ENCODE results near the gene ZNF3. TPM values are rescaled to one million over a fixed set of nuclear protein-coding genes. Genes with fewer than 3 reads are reported as not detected.

The ZNF3 gene
- total RNA-seq, 1 experiment from 2014 or later, result 32.9 TPM

DNA sequence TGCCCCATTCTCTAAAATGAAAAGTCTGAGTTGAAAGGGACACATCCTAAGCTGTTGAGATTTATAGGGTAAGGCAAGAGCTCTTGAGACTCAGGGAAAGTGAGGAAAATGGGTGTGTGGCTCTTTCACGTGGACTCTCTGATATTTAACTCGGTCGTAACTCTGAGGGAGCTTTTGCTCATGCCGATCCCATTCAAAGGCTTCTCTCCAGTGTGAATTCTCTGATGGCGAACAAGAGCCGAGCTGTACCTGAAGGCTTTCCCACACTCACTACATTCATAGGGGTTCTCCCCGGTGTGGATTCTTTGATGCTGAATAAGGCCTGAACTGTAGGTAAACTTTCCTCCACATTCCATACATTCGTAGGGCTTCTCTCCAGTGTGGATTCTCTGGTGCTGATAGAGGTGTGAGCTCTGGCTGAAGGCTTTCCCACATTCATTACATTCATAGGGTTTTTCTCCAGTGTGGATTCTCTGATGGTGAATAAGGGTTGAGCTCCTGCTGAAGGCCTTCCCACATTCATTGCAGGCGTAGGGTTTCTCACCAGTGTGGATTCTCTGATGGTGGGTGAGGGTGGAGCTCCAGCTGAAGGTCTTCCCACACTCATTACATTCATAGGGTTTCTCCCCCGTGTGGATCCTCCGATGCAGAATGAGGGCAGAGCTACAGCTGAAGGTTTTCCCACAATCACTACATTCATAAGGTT, 10.4 kb downstream of the ZNF3 start:
- in situ Hi-C loops (cut with HindIII; ENCODE audit: low pct_unique_long_range_greater_than_20kb, low sequenced_read_pairs) (no loop called here), intact Hi-C loops (cut with micrococcal nuclease; ENCODE audit: unreplicated experiment) (no loop called here)
- peaks cover 55% of the 10 kb centered on the region for H3K9me3 ChIP-seq (ENCODE audit: control insufficient read depth, insufficient read depth, low read depth, low read length)
- DNase-seq (ENCODE audit: low read depth, low spot score), result no peak
- ChIA-PET CTCF (no interaction called here), POLR2A (interaction anchor here (0.6 kb wide), 1 partner anchor 70 kb away, joined by 14 read pairs; no protein-coding TSS in a partner anchor)
- H3K4me3 ChIP-seq (ENCODE audit: low read depth in 2 of 2, low read length in 2 of 2), result no peak overlapping the region
- TF ChIP-seq, protein P1, sequence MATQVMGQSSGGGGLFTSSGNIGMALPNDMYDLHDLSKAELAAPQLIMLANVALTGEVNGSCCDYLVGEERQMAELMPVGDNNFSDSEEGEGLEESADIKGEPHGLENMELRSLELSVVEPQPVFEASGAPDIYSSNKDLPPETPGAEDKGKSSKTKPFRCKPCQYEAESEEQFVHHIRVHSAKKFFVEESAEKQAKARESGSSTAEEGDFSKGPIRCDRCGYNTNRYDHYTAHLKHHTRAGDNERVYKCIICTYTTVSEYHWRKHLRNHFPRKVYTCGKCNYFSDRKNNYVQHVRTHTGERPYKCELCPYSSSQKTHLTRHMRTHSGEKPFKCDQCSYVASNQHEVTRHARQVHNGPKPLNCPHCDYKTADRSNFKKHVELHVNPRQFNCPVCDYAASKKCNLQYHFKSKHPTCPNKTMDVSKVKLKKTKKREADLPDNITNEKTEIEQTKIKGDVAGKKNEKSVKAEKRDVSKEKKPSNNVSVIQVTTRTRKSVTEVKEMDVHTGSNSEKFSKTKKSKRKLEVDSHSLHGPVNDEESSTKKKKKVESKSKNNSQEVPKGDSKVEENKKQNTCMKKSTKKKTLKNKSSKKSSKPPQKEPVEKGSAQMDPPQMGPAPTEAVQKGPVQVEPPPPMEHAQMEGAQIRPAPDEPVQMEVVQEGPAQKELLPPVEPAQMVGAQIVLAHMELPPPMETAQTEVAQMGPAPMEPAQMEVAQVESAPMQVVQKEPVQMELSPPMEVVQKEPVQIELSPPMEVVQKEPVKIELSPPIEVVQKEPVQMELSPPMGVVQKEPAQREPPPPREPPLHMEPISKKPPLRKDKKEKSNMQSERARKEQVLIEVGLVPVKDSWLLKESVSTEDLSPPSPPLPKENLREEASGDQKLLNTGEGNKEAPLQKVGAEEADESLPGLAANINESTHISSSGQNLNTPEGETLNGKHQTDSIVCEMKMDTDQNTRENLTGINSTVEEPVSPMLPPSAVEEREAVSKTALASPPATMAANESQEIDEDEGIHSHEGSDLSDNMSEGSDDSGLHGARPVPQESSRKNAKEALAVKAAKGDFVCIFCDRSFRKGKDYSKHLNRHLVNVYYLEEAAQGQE (IDR thresholded peaks at IDR 0.05; ENCODE audit: insufficient read depth in 1 of 2, low read depth in 2 of 2, low read length in 1 of 2), result no peak
- no peak for TF ChIP-seq TCF7L2 (IDR thresholded peaks at IDR 0.05; ENCODE audit: low read depth, low read length)
- no peak; the same call in 1 of the 2 replicates for TF ChIP-seq POLR2AphosphoS5 (IDR thresholded peaks at IDR 0.05; ENCODE audit: low read depth, low read length)
- TF ChIP-seq, protein P2, sequence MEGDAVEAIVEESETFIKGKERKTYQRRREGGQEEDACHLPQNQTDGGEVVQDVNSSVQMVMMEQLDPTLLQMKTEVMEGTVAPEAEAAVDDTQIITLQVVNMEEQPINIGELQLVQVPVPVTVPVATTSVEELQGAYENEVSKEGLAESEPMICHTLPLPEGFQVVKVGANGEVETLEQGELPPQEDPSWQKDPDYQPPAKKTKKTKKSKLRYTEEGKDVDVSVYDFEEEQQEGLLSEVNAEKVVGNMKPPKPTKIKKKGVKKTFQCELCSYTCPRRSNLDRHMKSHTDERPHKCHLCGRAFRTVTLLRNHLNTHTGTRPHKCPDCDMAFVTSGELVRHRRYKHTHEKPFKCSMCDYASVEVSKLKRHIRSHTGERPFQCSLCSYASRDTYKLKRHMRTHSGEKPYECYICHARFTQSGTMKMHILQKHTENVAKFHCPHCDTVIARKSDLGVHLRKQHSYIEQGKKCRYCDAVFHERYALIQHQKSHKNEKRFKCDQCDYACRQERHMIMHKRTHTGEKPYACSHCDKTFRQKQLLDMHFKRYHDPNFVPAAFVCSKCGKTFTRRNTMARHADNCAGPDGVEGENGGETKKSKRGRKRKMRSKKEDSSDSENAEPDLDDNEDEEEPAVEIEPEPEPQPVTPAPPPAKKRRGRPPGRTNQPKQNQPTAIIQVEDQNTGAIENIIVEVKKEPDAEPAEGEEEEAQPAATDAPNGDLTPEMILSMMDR (IDR thresholded peaks at IDR 0.05), result no peak
- TF ChIP-seq SIN3A (IDR thresholded peaks at IDR 0.05; ENCODE audit: borderline replicate concordance, insufficient read depth, low read depth, low read length), result no peak
- H3K4me1 ChIP-seq (ENCODE audit: control insufficient read depth, insufficient read depth, low read length), result no peaks in the 10 kb centered on the region
- no peak for ATAC-seq
- H3K27me3 ChIP-seq (ENCODE audit: control insufficient read depth, insufficient read depth, low read length), result no peaks in the 10 kb centered on the region
- no TSS peak for BruUV-seq (replicated peaks)
- H3K36me3 ChIP-seq (ENCODE audit: control insufficient read depth, insufficient read depth, low read length), result peaks cover 15% of the 10 kb centered on the region
- no peak overlapping the region for H3K27ac ChIP-seq (ENCODE audit: low read length)

GRCh38 chr7:100069991-100070390, 11.5 kb downstream of the ZNF3 start:
- TF ChIP-seq, protein P2 (IDR thresholded peaks at IDR 0.05), result no peak
- TF ChIP-seq TCF7L2 (IDR thresholded peaks at IDR 0.05; ENCODE audit: low read depth, low read length) (no peak), SIN3A (IDR thresholded peaks at IDR 0.05; ENCODE audit: borderline replicate concordance, insufficient read depth, low read depth, low read length) (no peak), POLR2AphosphoS5 (IDR thresholded peaks at IDR 0.05; ENCODE audit: low read depth, low read length) (no peak)
- TF ChIP-seq, protein P1 (IDR thresholded peaks at IDR 0.05; ENCODE audit: insufficient read depth in 1 of 2, low read depth in 2 of 2, low read length in 1 of 2), result no peak
- in situ Hi-C loops (cut with HindIII; ENCODE audit: low pct_unique_long_range_greater_than_20kb, low sequenced_read_pairs), result no loop called here
- Histone ChIP-seq H3K27ac (ENCODE audit: low read length) (no peak overlapping the region), H3K4me1 (ENCODE audit: control insufficient read depth, insufficient read depth, low read length) (no peaks in the 10 kb centered on the region; the same call in 1 of the 2 replicates), H3K36me3 (ENCODE audit: control insufficient read depth, insufficient read depth, low read length) (peaks cover 15% of the 10 kb centered on the region), H3K4me3 (ENCODE audit: low read depth in 2 of 2, low read length in 2 of 2) (no peak overlapping the region), H3K9me3 (ENCODE audit: control insufficient read depth, insufficient read depth, low read depth, low read length) (peaks cover 48% of the 10 kb centered on the region), H3K27me3 (ENCODE audit: control insufficient read depth, insufficient read depth, low read length) (no peaks in the 10 kb centered on the region)
- DNase-seq (ENCODE audit: low read depth, low spot score) (no peak), ATAC-seq (no peak)
- CTCF ChIA-PET, result no interaction called here
- POLR2A ChIA-PET, result interaction anchor here (0.6 kb wide), 1 partner anchor 11 kb away, joined by 5 read pairs; no protein-coding TSS in a partner anchor
- intact Hi-C loops (cut with micrococcal nuclease; ENCODE audit: unreplicated experiment), result no loop called here
- no TSS peak for BruUV-seq (replicated peaks)

Measured in Panc1 (cell line).